ENCODE data around the gene PDE4D.

Gene PDE4D

DNA sequence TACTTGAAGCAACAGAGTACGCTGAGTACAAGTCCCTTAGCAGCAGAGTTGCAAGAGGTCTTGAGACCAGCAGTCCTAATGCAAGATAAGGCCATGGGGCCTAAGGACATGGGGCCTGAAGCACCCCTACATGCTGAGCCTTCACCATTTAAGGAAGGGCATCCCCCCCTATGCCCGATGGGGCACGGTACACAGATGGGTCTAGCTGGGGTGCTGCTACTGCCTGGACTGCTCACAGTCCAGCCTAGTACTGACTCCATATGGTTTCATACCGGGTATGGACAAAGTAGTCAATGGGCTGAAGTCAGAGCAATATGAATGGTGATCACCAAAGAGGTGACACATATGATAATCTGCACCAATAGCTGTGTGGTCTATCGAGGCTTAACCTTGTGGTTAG, 178.3 kb downstream of the PDE4D start:
- Mint-ChIP-seq H3K4me3 (no peak overlapping the region), H3K27me3 (ENCODE audit: low read depth) (no peaks in the 10 kb centered on the region), H3K4me1 (ENCODE audit: low read depth) (no peaks in the 10 kb centered on the region), H3K27ac (no peak overlapping the region), H3K9me3 (peaks cover 11% of the 10 kb centered on the region), H3K36me3 (ENCODE audit: low read depth) (no peaks in the 10 kb centered on the region)

DNA sequence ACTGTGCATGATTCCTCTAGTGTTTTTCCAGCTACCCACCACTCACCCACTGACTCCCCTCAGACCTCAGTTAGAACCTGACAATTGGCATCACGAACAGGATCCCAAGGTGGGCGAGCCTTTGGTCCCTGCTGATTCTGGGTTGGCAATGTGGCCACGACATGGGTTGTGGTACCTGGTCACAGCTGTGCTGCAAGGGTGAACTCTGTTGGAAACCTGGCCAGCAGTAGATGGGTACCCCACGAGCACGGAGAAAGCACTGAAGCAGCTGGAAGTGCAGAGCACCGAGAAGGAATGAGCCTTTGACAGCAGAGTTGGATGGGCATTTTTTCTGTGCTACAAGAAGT, 180.1 kb downstream of the PDE4D start:
- Mint-ChIP-seq H3K4me1 (ENCODE audit: low read depth) (no peaks in the 10 kb centered on the region), H3K27ac (no peak overlapping the region), H3K27me3 (ENCODE audit: low read depth) (peaks cover 4% of the 10 kb centered on the region), H3K9me3 (peaks cover 11% of the 10 kb centered on the region), H3K4me3 (no peak overlapping the region), H3K36me3 (ENCODE audit: low read depth) (no peaks in the 10 kb centered on the region)

DNA sequence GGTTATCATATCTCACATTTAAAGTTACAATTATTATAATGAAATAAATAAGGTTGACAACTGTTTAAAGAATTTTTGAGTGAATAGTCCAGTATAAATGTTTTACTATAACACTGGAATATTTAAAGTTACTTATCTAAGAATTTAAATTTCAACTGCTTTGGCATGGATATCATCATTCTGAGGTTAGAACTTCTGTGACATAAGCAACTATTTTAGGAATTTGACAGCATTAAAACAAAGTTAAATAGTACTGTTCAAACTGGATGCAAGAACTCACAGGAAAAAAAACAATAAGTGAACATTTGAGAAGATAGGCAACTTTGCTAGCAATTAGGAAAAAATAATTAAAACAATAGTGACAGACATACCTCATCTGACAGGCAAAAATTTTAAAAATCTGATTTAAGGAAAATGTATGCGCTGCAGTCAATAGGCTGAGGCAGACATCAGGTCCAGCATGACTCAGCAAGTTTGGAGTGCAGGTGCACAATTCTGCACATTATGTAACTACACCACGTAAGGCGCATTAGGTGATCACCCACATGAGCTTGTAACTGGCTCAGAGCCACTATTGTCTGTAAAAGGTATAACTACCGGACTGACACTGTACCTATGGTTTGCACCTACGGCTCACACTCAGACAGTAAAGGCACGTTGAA, 180.6 kb downstream of the PDE4D start:
- Mint-ChIP-seq H3K27ac (no peak overlapping the region), H3K27me3 (ENCODE audit: low read depth) (peaks cover 4% of the 10 kb centered on the region), H3K36me3 (ENCODE audit: low read depth) (no peaks in the 10 kb centered on the region), H3K9me3 (peaks cover 11% of the 10 kb centered on the region), H3K4me3 (no peak overlapping the region), H3K4me1 (ENCODE audit: low read depth) (no peaks in the 10 kb centered on the region)

DNA sequence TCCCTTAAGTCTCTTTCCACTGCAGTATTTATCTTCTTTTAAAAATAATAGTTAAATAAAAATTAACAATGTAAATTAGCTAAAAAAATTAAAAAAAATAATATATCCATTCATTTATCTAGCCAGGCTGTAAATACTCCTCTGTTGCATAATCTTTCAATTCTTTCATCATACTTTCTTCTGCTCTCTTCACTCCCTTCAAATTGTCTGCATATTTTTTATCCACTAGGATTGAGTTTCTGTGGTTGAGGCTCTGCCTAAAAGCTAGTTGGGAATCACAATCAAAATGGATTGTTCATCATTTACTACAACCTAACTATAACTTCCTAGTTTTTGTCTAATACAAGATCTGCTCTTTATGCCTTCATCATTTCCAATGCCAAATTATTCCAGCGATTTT, 182.2 kb downstream of the PDE4D start:
- peaks cover 11% of the 10 kb centered on the region for H3K9me3 Mint-ChIP-seq
- H3K27ac Mint-ChIP-seq = no peak overlapping the region
- H3K27me3 Mint-ChIP-seq (ENCODE audit: low read depth) = peaks cover 4% of the 10 kb centered on the region
- no peaks in the 10 kb centered on the region for H3K36me3 Mint-ChIP-seq (ENCODE audit: low read depth)
- no peak overlapping the region for H3K4me3 Mint-ChIP-seq
- no peaks in the 10 kb centered on the region for H3K4me1 Mint-ChIP-seq (ENCODE audit: low read depth)

DNA sequence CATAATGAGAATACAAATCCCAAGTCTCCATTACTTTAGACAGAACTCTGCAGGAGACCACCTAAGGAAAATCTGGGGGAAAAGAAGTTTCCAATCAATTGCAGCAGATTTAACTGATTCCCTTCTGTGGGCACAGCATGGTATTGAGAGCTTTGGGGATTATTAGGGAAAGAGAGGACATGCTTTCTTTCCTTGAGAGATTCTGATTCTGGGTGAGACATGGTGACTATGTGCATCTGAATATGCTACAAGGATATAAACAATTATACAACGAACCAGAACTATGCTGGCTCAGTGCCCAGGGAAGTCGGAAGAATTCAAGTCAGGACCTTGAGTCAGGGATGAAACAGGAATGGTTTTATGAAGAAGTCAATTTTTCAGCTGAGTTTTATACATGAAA, 183.7 kb downstream of the PDE4D start:
- peaks cover 4% of the 10 kb centered on the region for H3K27me3 Mint-ChIP-seq (ENCODE audit: low read depth)
- peaks cover 11% of the 10 kb centered on the region for H3K9me3 Mint-ChIP-seq
- H3K27ac Mint-ChIP-seq = no peak overlapping the region
- no peak overlapping the region for H3K4me3 Mint-ChIP-seq
- no peaks in the 10 kb centered on the region for H3K36me3 Mint-ChIP-seq (ENCODE audit: low read depth)
- H3K4me1 Mint-ChIP-seq (ENCODE audit: low read depth) = no peaks in the 10 kb centered on the region

DNA sequence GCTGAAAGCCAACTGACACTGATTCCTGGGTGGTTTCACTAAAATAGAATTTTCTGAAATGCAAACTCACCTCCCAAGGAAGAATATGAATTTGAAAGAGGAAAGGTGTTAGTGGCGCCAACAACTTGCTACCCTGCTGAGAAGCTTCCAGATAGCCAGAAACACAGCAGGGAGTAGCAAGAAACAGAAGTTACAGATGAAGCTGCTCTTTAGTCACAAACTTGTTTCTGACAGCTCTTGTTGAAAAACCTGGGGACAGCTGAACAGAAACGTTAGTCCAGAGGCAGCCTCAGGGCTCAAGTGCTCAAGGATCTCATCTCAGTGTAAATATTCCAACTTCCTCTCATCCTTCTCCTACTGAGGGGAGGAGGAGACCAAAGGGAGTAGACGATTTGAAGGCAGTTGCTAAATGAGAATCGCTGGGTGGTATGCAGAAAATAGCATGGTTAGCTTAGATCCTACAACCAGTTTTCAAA, 184.1 kb downstream of the PDE4D start:
- peaks cover 4% of the 10 kb centered on the region for H3K27me3 Mint-ChIP-seq (ENCODE audit: low read depth)
- H3K36me3 Mint-ChIP-seq (ENCODE audit: low read depth) = no peaks in the 10 kb centered on the region
- H3K9me3 Mint-ChIP-seq = peaks cover 11% of the 10 kb centered on the region
- no peaks in the 10 kb centered on the region for H3K4me1 Mint-ChIP-seq (ENCODE audit: low read depth)
- no peak overlapping the region for H3K4me3 Mint-ChIP-seq
- no peak overlapping the region for H3K27ac Mint-ChIP-seq

DNA sequence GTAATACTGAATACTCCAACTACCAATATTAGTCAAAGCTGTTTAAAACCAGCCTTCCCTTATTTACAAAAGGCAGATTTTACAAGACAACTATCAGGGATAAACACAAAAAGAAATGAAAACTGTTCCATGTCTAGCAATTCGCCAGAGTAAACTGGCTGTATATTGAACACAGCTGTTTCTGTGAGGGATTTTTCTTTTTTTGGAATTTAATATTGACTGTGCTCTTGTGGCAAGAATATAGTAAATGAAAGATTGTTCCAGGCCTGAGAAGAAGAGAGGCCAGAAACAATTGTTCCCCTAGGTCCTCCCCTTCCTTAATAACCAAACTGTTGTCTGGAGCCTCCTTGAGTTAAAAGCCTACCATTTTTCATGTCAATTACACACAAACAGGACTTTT, 188.6 kb downstream of the PDE4D start:
- Mint-ChIP-seq H3K9me3 (no peaks in the 10 kb centered on the region), H3K36me3 (ENCODE audit: low read depth) (no peaks in the 10 kb centered on the region), H3K27me3 (ENCODE audit: low read depth) (peaks cover 9% of the 10 kb centered on the region), H3K4me1 (ENCODE audit: low read depth) (no peaks in the 10 kb centered on the region), H3K4me3 (no peak overlapping the region), H3K27ac (no peak overlapping the region)

DNA sequence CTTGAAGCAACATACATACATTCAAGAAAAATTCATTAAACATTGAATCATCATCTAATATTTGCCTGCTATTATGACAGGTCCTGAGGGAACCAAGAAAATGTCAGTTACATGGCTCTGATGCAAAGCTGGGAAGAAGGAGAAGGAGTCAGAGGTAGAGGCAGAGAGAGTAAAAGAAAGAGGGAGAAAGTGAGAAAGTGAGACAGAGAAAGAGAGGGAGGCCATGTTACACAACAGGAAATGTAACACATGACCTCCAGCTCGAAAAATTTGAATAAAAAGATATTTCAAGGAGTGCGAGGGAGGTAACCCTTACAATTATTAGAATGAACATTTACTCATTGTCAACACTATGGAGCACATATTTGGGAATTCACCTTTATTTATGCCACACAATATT, 189.7 kb downstream of the PDE4D start:
- Mint-ChIP-seq H3K27ac (no peak overlapping the region), H3K4me1 (ENCODE audit: low read depth) (no peaks in the 10 kb centered on the region), H3K36me3 (ENCODE audit: low read depth) (no peaks in the 10 kb centered on the region), H3K4me3 (no peak overlapping the region), H3K9me3 (no peaks in the 10 kb centered on the region), H3K27me3 (ENCODE audit: low read depth) (peaks cover 7% of the 10 kb centered on the region)

DNA sequence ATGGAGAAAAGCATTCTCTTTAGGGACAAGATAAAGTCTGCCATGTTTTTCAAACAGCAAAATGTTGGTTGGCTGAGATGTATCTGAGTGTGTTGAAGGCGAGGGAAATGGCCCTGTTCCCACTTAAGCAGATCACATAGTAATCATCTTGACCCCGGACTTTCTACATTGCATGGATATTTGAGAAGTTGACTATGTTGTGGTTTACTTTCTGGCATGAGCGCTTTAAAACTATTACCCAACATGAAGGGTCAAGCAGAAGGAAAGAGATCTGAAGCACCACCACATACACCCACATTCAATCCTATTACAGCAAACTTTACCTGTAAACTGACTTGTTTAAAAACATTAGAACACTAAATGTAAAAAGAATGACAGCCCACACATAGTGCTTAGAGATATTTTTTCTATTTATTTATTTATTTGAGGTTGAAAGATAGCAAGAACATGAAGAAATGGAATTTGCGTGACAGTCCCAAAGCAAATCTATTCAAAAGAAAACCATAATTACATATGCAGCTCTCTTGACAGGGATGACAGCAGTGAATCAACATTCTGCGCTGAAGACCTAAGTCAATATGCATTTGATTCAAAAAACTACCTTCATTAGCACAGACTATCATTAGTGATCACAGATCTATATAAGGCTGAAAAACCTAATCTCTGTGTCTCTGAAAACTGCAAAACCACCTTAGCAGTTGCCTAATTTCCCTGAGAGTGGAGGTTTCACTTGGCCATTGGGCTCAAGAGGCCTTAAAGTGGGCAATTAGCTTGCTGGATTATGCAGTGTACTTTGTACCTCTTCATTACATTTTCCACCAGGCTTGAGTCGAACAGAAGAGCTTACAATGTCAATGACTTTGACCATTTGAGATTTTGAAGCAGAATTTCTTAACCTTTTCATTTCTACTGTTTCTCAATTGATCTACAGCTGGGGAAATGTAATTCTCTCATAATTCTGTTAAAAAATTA, 195.0 kb downstream of the PDE4D start:
- Mint-ChIP-seq H3K9me3 (no peaks in the 10 kb centered on the region), H3K4me1 (ENCODE audit: low read depth) (no peaks in the 10 kb centered on the region), H3K27me3 (ENCODE audit: low read depth) (peaks cover 20% of the 10 kb centered on the region), H3K4me3 (no peak overlapping the region), H3K27ac (no peak overlapping the region), H3K36me3 (ENCODE audit: low read depth) (no peaks in the 10 kb centered on the region)

DNA sequence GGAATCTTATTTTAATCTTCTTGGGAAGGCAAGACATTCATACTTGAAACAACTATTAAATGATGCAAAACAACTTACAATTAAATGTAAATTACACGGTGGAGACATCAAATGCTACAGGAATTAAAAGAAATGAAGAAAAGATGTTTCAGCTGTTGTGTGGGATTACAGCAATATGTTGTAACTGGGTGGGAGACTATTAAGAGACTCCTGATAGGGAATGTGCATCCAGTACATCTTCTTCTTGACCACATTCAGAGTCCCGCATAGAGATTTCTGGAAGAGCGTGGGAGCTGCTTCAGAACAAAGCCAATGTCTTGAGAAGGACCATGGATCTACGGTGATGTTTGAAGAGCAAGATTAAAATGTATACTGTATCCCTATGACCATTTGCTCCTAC, 199.1 kb downstream of the PDE4D start:
- H3K4me3 Mint-ChIP-seq = no peak overlapping the region
- H3K9me3 Mint-ChIP-seq = no peaks in the 10 kb centered on the region
- H3K36me3 Mint-ChIP-seq (ENCODE audit: low read depth) = no peaks in the 10 kb centered on the region
- H3K4me1 Mint-ChIP-seq (ENCODE audit: low read depth) = no peaks in the 10 kb centered on the region
- no peak overlapping the region for H3K27ac Mint-ChIP-seq
- peaks cover 23% of the 10 kb centered on the region for H3K27me3 Mint-ChIP-seq (ENCODE audit: low read depth)

DNA sequence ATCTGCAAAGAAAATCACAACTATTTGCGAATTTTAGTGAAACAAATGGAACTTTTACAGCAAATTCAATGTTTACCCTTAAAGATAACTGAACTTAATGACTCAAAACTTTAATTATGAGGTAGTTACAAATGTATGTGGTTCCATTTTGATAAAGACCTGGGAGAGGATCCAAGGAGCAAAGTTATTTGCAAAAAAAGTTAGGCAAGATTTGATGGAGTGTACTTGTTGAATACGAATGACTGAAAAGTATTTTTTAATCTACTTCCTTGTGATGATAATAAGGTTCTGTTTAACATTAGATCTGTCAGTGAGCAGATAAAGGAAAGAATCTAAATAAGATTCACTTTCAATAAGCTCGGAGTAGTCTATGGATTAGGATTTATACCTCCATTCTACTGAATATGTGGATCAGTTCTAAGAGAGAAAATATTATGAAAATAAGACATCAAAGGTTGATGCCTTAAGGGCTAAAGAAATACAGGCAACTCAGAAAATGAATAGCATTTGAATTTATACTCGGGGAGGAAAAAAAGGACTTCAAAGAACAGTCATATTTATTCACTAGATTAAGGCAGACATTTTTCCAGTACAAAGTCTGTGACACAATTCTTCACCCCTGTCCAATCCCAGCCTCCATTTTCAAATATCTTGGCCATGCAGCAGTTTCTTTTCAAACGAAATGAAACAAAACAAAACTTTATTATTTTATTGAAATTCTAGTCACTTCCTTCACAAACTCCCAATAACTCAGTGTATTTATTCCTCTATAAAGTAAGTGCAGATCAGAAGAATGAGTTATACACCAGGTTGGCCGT, 199.8 kb downstream of the PDE4D start:
- no peak overlapping the region for H3K27ac Mint-ChIP-seq
- H3K9me3 Mint-ChIP-seq = no peaks in the 10 kb centered on the region
- no peaks in the 10 kb centered on the region for H3K36me3 Mint-ChIP-seq (ENCODE audit: low read depth)

DNA sequence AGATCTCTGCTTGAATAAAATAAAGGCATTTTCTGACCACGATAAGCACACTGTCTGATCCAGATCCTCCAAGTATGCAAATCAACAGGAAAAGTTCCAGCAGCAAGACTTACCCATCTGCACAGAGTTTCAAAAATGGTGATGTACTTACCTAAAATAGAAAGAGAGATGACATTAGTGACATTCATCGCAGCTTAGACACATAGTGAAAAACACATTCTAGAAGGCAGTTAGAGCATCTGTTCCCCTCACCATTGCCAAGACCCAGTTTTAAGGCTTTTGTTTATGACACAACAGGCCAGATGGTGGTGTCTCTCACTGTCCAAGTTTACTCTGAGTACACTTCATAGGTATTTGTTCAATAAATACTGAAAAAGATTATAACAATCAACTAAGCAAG, 207.7 kb downstream of the PDE4D start:
- Mint-ChIP-seq H3K27me3 (ENCODE audit: low read depth) (peaks cover 16% of the 10 kb centered on the region), H3K36me3 (ENCODE audit: low read depth) (no peaks in the 10 kb centered on the region), H3K4me1 (ENCODE audit: low read depth) (no peaks in the 10 kb centered on the region), H3K4me3 (no peak overlapping the region), H3K27ac (no peak overlapping the region), H3K9me3 (no peaks in the 10 kb centered on the region)

More for the DNA sequence above, 199.8 kb downstream of the PDE4D start:
- peaks cover 23% of the 10 kb centered on the region for H3K27me3 Mint-ChIP-seq (ENCODE audit: low read depth)
- no peak overlapping the region for H3K4me3 Mint-ChIP-seq
- H3K4me1 Mint-ChIP-seq (ENCODE audit: low read depth) = no peaks in the 10 kb centered on the region

DNA sequence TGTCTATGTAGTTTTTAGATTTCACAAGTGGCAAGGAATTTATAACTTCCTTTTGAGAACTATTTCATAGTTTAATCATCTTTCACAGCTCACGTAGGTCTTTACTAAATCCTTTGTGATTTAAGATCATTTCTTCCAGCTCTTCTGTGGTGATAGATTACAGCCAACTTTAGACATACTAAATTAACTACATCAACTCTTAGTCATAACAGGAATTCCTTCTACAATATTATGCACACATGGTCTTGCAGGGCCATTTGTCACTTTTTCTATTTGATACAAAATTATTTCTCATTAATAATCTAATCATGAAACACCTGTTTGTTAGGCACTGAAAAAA, 208.4 kb downstream of the PDE4D start:
- H3K4me1 Mint-ChIP-seq (ENCODE audit: low read depth) = no peaks in the 10 kb centered on the region
- no peak overlapping the region for H3K4me3 Mint-ChIP-seq
- H3K27ac Mint-ChIP-seq = no peak overlapping the region
- peaks cover 16% of the 10 kb centered on the region for H3K27me3 Mint-ChIP-seq (ENCODE audit: low read depth)
- no peaks in the 10 kb centered on the region for H3K36me3 Mint-ChIP-seq (ENCODE audit: low read depth)
- no peaks in the 10 kb centered on the region for H3K9me3 Mint-ChIP-seq

DNA sequence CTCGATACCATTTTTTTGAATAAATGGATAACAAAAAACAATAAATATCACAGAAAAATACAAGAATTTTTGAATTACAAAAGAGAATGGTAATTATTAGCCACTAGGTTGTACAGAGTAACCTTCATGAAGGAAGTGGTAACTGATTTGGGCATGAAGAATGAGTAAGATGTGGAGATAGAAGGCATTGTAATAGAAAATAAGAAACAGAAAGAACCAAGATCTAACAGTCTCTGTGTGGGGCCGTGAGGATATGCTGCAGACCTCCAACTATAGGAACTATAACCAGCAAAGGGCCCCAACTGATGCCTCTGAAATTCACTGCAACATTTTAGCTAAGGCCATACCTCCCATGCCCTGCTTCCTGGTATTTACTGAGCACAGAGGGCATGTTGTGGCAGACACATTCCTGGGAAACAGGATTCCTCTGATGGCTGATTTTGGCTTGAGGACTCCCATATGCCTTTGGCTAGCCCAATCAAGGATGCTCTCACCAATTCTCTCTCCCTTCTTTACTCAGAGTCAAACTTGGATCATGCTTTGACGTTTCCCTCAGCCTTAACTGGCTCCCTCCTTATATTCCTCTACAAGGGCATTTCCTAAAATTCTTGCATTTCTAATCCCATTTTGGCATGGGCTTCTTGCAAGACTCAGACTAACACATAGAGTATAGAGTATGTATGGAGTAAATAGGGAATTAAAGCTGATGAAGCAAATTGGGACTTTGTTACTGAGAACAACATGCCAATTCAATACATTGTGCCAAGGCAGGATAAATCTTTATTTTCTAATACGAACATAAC, 208.9 kb downstream of the PDE4D start:
- H3K27ac Mint-ChIP-seq = no peak overlapping the region
- H3K4me3 Mint-ChIP-seq = no peak overlapping the region
- peaks cover 12% of the 10 kb centered on the region for H3K27me3 Mint-ChIP-seq (ENCODE audit: low read depth)
- H3K9me3 Mint-ChIP-seq = no peaks in the 10 kb centered on the region
- no peaks in the 10 kb centered on the region for H3K36me3 Mint-ChIP-seq (ENCODE audit: low read depth)
- H3K4me1 Mint-ChIP-seq (ENCODE audit: low read depth) = no peaks in the 10 kb centered on the region

All from T-helper 1 cell treated with Interleukin-12 subunit alpha and Interleukin-12 subunit beta and Interleukin-4 antibody, amounts not matched to agents 30 μg/mL and 1 μg/mL, for 36 hours (primary cell).